Peyer's patch (tissue), 4 donors: ENCODE data around the gene ASTN1.

ENCODE experiments used
- CTCF ChIP-seq, 6 experiments: fragments of 450-650 bp in 4 of 6; fragments of 200-600 bp in 2 of 6; sonication (generic) in 1 of 6; IDR thresholded peaks; one replicate each; pipeline ENCODE4 v1.5.1; 2017 to 2019; ENCODE audit warnings: antibody characterized with exemption in 6 of 6, mild to moderate bottlenecking in 3 of 6, moderate library complexity in 1 of 6
- POLR2A ChIP-seq, 2 donors: fragments of 450-650 bp; IDR thresholded peaks; one replicate each; pipeline ENCODE4 v1.5.1; 2017; ENCODE audit warnings: antibody characterized with exemption in 2 of 2, mild to moderate bottlenecking in 2 of 2, moderate library complexity in 2 of 2

DNA sequence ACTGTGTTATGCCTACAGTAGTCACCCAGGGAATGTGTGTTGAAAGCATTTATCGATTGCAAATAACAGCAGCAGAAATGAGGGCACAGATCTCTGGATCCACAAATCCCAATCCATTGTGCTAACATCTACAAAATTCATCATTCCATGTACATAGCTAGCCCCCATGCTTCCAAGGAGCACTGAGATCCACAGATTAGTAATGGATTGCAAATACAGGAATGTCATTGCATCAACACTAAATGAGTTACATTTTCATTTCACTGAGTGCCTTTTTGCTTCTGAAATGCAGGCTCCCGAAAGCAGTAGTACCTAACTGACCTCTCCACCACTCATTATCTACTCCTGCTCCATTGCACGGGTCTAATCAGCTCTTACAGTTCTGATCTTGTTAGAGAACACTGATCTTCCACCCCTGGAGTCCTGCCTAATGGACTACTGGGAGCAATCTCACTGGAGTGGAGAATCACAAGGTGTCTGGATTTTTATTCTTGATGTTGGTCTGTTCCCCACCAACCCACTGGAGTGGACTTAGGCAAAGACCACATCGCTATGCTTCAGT, 30.5 kb downstream of the ASTN1 start:
- TF ChIP-seq CTCF (IDR thresholded peaks at IDR 0.05) (no peak), POLR2A (IDR thresholded peaks at IDR 0.05) (no peak)
